GM18867 (cell line): Measurements from ENCODE around the gene GPR17.

Experiments
- ATAC-seq: cut with Tn5 transposase; IDR thresholded peaks from one replicate; pipeline ENCODE4 v1.9.1; 2021; ENCODE audit warnings: mild to moderate bottlenecking, moderate library complexity; ENCODE audit not compliant: unreplicated experiment

GPR17 gene

DNA sequence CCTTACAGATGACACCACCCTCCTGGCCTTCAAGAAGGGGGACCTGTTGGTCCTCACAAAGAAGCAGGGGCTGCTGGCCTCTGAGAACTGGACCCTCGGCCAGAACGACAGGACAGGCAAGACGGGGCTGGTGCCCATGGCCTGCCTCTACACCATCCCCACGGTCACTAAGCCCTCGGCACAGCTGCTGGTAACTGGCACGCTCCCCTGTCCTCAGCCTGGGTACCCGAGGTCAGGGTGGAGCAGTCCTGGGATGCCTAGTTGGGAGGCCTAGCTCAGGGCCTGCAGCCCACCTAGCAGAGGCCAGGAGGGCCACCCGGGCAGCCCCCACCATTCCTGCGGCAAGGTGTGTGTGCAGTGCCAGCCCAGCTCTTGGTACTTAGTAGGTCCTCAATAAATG lies 16.3 kb upstream of the GPR17 start:
- ATAC-seq, result no peak

DNA sequence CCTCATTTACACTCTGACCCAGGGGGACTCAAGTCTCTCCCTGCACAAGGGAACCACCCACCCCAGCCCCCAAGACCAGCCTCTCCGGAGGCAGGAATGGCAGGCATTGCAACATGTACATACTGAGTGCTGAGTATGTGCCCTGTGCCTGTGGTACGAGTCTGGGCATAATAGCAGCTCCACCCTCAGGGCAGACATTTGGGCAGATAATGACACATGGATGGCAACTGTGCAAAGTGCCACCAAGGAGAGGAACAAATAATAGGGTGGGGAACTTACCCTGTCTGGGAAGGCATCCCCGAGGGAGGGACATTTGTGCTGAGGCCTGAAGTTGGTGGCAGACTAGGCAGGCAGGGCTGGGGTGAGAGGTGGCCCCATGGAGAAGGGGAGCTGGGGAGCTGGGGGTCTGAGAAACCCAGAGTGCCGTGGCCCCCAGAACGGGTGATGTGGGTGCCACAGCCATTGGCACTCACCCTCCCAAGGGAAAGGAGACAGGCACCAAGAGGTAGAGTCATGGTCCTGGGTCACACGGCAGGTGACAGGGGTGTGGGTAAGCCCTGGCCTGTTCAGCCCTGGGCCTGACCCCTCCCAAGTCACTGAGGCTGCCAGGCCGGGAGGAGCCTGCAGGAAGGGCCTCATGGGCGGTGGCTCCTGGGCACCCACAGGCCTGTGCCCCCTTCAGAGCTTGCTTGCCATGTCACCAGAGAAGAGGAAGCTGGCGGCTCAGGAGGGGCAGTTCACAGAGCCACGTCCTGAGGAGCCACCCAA lies 15.7 kb upstream of the GPR17 start:
- no peak for ATAC-seq

DNA sequence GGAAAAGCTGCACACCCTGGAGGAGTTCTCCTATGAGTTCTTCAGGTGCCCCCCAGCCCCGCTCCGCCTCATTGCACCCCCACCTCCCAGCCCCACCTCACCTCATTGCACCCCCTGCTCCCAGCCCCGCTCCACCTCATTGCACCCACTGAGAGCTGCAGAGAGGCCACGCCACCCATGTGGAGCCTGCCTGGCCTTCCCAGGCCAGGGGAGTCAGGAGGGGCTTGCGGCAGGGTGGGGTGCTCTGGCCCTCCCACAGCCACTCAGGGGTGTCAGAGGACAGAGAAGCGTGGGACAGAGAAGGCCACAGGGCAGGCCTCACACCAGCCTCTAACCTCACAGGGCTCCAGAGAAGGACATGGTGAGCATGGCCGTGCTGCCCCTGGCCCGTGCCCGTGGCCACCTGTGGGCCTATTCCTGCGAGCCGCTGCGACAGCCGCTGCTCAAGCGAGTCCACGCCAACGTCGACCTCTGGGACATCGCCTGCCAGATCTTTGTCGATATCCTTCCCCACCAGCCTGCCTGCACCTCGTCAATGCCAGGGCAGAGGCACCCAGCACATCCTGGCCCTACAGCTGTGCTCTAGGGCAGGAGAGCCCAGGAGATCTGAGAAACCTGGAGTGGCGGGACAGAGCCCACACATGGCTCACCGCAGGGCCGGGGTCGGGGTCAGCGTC lies 15.0 kb upstream of the GPR17 start:
- ATAC-seq, result no peak

DNA sequence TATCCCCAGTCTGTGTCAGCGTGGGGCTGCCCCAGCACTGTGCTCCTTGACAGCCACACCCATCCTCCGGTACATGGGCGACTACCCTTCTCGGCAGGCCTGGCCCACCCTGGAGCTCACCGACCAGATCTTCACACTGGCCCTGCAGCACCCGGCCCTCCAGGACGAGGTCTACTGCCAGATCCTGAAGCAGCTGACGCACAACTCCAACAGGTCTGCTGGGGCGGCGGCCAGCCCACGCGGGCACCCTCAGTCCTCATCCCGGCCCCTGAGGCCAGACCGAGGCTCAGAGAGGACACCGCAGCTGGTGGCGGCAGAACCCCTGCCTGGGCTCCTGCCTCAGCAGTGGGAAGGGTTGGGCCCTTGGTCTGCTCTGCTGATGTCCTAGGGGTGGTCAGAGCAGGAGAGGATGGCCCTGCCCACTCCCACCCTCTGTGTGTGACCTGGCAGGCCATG lies 14.4 kb upstream of the GPR17 start:
- no peak for ATAC-seq

DNA sequence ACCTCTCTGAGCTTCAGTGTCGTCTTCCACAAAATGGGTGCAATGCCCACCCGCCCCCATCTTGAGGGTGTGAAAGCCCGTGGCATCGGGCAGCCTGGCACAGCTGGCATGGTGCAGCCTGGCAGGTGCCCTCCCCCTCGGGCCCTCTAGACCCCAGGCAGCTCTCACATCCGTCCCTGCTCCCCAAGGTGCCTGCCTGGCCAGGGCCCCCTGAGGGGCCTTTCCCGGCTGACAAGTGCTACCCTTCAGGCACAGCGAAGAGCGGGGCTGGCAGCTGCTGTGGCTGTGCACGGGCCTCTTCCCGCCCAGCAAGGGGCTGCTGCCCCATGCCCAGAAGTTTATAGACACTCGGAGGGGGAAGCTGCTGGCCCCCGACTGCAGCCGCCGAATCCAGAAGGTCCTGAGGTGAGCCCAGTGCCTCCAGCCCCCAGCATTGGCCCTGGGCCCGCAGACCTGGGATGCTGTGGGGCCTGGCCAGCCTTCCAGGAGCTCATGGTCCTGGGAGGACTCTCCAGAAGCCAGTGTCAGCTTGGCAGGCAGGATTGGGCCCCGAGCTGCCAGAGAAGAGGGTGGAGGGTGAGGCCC lies 13.9 kb upstream of the GPR17 start:
- ATAC-seq, result no peak

DNA sequence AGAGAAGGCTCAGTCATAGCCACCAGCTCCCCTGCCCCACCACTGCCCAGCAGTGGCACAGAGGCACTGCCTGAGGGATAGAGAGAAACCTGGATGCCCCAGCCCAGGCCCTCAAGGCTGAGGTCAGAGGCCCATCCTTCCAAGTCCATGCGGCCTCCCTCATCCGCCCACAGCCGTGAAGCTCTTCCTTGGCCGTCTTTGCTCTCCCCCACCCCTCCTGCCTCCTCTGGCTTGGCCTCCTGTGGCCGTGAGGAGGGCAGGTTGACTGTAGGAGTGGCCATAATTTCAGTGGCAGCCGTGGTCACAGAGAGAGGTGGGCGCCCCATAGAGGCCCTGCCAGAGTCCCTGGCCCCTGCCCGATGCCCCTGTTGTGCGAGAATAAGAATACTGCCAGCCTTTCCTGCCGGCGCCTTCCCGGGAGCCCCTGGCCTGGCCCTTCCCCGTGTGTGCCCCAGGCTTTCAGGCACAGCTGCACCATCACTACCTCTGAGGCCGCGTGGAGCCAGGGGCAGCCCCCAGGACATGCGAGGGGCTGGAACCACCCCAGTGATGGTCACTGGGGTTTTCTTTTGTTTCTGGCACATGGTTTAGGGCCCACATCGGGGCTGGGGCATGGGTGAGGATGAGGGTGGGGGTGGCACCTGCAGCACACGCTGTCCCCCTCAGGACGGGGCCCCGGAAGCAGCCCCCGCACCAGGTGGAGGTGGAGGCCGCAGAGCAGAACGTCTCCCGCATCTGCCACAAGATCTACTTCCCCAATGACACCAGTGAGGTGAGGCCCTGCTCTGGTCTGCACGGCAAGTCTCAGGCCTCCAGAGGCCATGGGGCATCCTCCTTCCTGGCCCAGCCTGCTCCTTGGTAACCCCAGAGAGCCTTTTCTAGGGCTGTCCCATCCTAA lies 13.1 kb upstream of the GPR17 start:
- ATAC-seq, result peak; percentile 43

DNA sequence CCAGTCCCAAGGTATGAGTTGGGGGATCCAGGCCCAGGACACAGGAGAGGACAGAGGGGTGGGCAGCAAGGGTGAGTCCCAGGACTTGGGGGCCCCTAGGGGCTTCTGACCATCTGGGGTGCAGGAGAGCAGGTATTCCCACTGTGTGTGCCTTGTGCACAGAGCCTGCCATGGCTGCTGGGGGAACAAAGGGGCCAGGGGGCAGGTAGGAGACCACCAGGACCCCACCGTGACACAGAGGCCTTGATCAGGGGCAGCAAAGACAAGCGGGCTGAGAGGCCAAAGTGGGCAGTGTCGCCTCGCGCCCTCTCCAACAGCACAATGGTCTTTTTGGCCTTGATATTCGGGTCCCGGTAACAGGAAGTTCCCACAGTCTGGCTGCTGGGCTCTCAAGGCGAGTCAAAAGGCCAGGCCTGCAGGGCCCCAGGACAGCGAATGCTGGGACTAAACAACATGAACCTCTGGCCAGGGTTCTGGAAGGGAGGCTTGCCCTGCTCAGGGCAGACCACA lies 12.3 kb upstream of the GPR17 start:
- ATAC-seq, result no peak

DNA sequence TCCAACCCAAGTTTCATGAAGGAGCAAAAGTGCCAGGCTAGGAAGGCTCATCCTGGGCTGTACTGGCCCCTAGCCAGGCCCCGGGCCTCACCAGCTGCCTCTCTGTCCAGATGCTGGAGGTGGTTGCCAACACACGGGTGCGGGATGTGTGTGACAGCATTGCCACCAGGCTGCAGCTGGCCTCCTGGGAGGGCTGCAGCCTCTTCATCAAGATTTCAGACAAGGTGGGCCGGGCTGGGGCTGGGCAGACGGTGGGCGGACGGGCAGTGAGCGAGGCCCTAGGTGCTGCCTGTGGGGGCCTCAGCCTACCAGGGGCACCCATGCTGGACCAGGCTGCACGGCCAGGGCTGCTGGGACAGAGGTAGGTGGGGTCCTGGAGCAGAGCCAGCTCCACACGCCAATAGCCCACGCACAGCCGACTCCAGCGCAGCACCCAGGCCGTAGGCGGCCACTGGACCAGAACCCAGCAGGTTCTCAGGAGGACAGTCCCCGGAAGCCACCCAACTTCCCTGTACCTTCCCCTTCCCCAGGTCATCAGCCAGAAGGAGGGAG lies 11.8 kb upstream of the GPR17 start:
- ATAC-seq, result no peak

DNA sequence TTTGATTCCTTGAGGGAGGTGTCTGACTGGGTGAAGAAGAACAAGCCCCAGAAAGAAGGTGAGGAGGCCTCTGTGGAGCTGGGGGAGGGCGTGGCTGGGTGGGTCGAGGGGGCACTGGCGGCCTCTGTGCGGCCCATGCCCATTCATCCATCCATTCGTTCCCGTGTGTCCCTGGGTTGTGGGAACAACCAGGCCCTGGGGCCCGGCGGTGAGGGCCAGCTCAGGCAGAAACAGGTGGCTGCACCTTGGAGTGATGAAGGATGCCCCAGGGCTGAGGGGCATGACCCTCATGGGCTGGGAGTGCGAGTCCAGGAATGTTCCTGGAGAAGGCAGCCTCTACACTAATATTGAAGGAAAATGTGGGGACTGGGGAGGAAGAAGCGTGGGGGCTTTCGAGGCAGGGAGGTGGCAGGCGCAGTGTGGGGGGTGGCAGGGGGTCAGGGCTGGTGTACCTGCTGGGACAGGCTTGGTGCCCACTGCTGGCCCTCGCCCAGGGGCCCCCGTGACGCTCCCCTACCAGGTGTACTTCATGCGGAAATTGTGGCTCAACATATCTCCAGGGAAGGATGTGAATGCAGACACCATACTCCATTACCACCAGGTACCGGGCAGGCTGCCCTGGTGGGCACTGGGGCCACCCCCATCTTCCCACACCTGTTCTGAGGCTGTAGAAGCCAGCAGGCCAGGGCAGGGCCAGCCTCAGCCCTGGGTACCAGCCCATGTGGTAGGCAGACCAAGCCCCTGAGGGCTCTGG lies 11.2 kb upstream of the GPR17 start:
- ATAC-seq, result no peak

DNA sequence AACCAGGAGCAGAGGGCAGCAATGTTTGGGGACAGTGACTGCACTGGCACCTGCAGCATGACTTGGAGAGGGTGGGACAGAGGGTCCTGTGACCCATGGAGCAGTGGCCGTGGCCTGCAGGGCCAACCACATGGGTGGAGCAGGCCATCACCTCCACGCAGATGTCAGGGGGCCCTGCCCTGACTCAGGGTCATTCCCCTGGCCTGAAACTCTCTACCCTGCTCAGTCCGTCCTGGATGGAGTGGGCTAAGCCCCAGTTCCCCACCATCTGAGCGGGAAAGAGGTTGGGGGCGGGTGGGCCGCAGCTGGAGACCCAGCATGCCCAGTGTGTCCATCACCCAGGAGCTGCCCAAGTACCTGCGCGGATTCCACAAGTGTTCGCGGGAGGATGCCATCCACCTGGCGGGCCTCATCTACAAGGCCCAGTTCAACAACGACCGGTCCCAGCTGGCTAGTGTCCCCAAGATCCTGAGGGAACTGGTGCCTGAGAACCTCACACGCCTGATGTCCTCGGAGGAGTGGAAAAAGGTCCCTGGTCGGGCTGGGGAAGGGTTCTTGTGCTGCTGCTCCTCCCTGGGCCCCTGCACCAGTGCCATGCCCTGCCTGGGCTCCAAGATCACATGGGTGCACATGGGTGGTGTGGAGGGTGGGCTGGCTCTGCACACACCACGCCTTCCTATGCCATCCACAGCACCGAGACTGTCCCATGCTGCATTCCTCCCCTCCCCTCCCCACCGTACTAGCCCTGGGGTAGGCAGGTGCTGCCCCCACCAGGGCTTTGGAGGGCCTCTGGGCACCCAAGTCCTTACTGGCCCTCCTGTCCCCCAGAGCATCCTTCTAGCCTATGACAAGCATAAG lies 10.3 kb upstream of the GPR17 start:
- ATAC-seq, result no peak

DNA sequence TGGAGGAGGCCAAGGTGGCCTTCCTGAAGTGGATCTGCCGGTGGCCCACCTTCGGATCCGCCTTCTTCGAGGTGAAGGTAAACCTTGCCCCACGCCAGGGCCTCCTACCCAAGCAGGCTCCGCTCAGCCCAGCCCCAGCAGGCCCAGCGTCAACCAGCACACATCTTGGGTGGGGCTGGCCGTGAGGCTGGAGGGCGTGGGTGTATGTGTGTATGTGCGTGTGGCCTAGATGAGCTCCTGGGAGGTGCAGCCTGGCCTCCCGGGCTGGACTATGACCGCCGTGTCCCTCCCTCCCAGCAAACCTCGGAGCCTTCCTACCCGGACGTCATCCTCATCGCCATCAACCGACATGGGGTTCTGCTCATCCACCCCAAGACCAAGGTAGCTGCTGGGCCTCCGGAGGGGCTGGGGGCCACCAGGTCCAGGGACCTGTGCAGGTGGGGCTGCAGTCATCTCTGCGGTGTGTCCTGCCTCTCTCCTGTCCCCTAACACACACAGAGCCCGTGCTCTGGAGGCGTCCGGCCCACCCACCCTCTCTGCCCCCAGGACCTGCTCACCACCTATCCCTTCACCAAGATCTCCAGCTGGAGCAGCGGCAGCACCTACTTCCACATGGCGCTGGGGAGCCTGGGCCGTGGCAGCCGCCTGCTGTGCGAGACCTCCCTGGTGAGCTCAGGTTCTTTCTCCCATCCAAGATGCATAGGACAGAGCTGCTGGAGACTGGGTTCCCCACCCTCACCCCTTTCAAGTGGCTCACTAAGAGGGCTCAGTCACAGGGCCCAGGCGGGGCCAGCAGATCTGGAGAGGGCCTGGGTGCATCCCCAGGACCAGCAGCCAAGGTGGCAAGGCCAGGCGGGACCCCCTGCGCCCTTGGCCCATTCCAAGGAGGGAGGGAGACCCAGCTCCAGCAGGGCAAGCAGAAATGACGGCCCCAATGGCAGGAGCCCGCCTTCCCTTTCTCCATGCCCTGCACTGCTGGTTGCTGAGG lies 9.4 kb upstream of the GPR17 start:
- ATAC-seq, result no peak

DNA sequence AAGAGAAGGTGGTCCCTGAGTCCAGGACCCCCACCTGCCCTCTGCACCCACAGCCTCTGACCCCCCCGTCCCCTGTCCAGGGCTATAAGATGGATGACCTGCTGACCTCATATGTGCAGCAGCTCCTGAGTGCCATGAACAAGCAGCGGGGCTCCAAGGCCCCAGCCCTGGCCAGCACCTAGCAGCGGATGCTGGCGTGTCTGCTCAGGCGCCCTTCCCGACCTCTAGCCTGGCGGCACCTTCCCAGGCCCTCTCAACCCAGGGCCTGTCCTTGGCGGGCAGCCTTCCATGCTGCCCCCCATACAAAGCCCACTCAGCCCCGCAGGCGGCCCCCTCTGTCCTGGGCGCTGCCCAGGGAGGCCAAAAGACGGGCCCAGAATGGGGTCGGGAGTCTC lies 8.7 kb upstream of the GPR17 start:
- ATAC-seq, result no peak

DNA sequence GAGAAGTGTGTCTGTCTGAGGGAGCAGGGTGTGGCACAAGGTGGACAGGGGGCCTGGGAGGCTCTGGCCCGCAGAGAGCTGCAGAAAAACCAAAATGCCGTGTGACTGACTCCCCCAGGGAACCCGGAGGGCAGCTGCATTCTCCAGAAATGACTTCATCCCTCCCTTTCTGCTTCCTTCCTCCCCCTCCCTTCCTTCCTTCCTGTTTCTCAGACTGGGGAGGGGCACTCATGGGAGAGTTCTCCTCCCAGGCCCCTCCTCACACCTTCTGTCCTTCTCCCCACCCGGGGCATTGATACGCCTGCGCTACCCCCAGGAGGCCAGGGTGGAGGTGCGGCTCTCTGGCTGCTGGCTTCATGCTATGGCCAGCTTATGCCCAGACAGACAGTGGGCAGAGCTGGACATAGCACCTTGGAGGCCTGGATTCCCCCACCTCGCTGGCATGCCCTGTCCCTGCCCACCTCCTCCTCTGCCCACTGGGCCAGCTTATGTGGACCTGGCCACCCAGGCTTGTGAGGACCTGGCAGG lies 8.2 kb upstream of the GPR17 start:
- no peak for ATAC-seq

DNA sequence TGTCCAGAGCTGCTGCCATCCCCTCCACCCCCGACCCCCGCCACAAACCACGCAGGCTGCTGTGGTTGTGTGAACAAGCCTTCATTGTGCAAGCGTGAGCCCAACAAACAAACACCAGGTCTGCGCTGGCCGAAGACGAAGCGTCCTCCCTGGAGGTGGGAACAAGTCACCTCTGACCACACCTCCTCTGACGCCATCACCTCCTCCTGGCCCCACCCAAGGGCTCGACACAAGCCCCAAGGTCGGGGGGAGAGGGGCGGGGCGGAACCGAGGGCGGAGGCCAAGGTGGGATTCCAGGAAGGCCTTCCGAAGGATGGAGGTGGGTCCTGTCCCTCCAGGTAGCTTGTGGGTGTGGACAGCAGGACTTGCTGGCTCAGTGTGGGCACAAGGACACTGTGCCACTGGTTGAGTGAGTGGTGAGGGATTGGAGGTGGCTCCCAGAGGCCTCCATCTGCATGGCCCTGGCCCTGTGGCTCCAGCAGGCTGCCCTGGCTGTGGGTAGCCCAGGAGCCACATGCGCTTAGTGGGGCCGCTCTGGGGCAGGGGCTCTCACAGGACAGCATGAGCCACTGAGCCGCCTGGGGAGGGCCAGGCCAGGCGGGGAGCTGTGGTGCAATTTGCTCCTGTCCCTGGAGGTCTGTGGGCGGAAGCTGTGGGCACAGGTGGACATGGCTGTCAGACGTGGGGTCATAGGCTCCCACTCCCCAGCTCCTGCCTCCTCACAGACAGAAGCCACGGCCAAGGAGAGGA lies 7.4 kb upstream of the GPR17 start:
- ATAC-seq, result no peak

DNA sequence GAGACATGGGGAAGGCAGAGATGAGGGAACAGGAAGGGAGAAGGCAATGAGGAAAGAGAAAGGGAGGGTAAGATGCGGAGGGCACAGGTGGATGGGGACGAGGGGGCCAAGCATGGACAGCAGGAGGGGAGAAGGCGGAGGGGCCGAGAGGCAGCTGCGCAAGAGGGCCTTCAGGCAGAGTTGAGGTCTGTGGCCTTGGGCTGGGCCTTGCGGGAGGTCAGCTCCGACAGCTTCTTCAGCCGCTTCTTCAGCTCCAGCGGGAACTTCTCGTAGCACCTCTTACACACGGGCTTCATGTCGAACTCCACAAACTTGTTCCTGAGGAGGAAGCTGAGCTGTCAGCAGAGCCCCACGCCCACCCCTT lies 6.9 kb upstream of the GPR17 start:
- no peak for ATAC-seq

DNA sequence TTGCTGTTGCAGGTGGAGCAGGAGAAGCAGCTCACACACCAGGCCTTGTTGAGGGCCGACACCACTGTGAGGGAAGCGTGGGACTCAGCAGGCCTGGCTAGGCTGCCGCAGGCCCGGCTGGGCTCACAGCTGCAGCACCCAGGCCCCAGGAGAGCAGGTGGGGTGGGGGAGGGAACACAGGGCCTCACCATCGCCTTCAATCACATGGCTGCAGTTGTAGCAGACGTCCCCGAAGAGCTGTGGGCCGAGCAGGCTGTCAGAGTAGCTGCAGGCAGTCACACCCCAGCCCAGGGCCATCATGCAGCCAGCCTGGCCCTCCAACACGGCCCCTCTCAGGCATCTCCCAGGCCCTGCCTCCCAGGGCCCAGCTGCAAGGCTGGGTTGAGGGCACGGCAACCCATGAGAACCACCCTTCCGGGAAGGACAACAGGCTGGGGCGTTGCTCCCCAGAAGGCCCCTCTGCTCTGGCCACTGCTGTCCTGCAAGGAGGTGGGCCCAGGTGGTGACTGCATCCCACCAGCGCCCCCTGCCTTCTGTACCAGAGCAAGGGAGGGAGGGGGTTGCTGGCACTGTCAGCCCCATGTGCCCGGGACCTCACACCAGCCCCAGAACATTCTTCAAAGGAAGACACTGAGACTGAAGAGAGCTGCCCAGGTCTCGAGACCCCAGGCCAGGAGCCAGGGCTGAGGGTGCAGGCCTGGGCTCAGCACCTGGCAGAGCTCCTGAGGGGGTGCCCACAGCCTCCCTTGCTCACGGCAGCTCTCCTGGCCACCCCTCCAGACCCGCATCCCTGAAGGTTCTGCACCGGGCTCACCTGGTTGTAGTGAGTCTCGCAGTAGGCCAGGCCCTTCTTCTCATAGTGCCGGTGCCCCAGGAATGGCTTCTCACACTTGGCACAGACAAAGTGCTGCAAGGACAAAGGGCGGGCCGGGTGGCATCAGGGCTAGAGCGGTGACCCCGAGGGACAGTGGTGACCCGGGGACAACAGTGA lies 5.6 kb upstream of the GPR17 start:
- no peak for ATAC-seq
